ENCODE results near the gene RIMKLB.

RIMKLB gene

GRCh38 chr12:8697476-8698131 is at the start of gene RIMKLB:
Gene RIMKLB (plus strand): TSS chr12:8697991. CDS start chr12:8713867, 15,876 bp downstream.
- in situ Hi-C loops (cut with MboI; ENCODE audit: low sequenced_read_pairs) = loop anchor here (25.0 kb wide), 2 partner anchors 190 to 340 kb away; no protein-coding TSS in a partner anchor

GRCh38 chr12:8648576-8649205 is 49.1 kb upstream of the RIMKLB start:
- in situ Hi-C loops (cut with MboI; ENCODE audit: low sequenced_read_pairs) = no loop called here

- in situ Hi-C loops (cut with MboI; ENCODE audit: low sequenced_read_pairs) = no loop called here
Observed at GRCh38 chr12:8655421-8655820, 42.4 kb upstream of the RIMKLB start.

GRCh38 chr12:8658346-8658745 is 39.4 kb upstream of the RIMKLB start:
- in situ Hi-C loops (cut with MboI; ENCODE audit: low sequenced_read_pairs) = no loop called here

- in situ Hi-C loops (cut with MboI; ENCODE audit: low sequenced_read_pairs) = no loop called here
Observed at GRCh38 chr12:8661016-8661415, 36.8 kb upstream of the RIMKLB start.

- in situ Hi-C loops (cut with MboI; ENCODE audit: low sequenced_read_pairs) = no loop called here
Observed at GRCh38 chr12:8661751-8662150, 36.0 kb upstream of the RIMKLB start.

- in situ Hi-C loops (cut with MboI; ENCODE audit: low sequenced_read_pairs) = no loop called here
Observed at GRCh38 chr12:8662593-8662992, 35.2 kb upstream of the RIMKLB start, which contains the start of gene MFAP5. Gene MFAP5 (minus strand): TSS chr12:8662826. CDS start chr12:8662104, 722 bp downstream.

- in situ Hi-C loops (cut with MboI; ENCODE audit: low sequenced_read_pairs) = no loop called here
Observed at GRCh38 chr12:8664228-8664913, 33.4 kb upstream of the RIMKLB start.

- in situ Hi-C loops (cut with MboI; ENCODE audit: low sequenced_read_pairs) = no loop called here
Observed at GRCh38 chr12:8665759-8666158, 32.0 kb upstream of the RIMKLB start.

- in situ Hi-C loops (cut with MboI; ENCODE audit: low sequenced_read_pairs) = no loop called here
Observed at GRCh38 chr12:8667270-8667669, 30.5 kb upstream of the RIMKLB start.

GRCh38 chr12:8668441-8668840 is 29.4 kb upstream of the RIMKLB start:
- in situ Hi-C loops (cut with MboI; ENCODE audit: low sequenced_read_pairs) = no loop called here

- in situ Hi-C loops (cut with MboI; ENCODE audit: low sequenced_read_pairs) = no loop called here
Observed at GRCh38 chr12:8672381-8672780, 25.4 kb upstream of the RIMKLB start.

- in situ Hi-C loops (cut with MboI; ENCODE audit: low sequenced_read_pairs) = loop anchor here (25.0 kb wide), 2 partner anchors 212 to 362 kb away; no protein-coding TSS in a partner anchor
Observed at GRCh38 chr12:8675591-8676036, 22.2 kb upstream of the RIMKLB start.

GRCh38 chr12:8676651-8677050 is 21.1 kb upstream of the RIMKLB start:
- in situ Hi-C loops (cut with MboI; ENCODE audit: low sequenced_read_pairs) = loop anchor here (25.0 kb wide), 2 partner anchors 211 to 361 kb away; no protein-coding TSS in a partner anchor

GRCh38 chr12:8677362-8677761 is 20.4 kb upstream of the RIMKLB start:
- in situ Hi-C loops (cut with MboI; ENCODE audit: low sequenced_read_pairs) = loop anchor here (25.0 kb wide), 2 partner anchors 210 to 360 kb away; no protein-coding TSS in a partner anchor

- in situ Hi-C loops (cut with MboI; ENCODE audit: low sequenced_read_pairs) = loop anchor here (25.0 kb wide), 2 partner anchors 209 to 359 kb away; no protein-coding TSS in a partner anchor
Observed at GRCh38 chr12:8678661-8679111, 19.1 kb upstream of the RIMKLB start.

GRCh38 chr12:8680533-8680932 is 17.3 kb upstream of the RIMKLB start:
- in situ Hi-C loops (cut with MboI; ENCODE audit: low sequenced_read_pairs) = loop anchor here (25.0 kb wide), 2 partner anchors 207 to 357 kb away; no protein-coding TSS in a partner anchor

- in situ Hi-C loops (cut with MboI; ENCODE audit: low sequenced_read_pairs) = loop anchor here (25.0 kb wide), 2 partner anchors 206 to 356 kb away; no protein-coding TSS in a partner anchor
Observed at GRCh38 chr12:8681129-8681884, 16.5 kb upstream of the RIMKLB start.

- in situ Hi-C loops (cut with MboI; ENCODE audit: low sequenced_read_pairs) = loop anchor here (25.0 kb wide), 2 partner anchors 202 to 352 kb away; no protein-coding TSS in a partner anchor
Observed at GRCh38 chr12:8685051-8685450, 12.7 kb upstream of the RIMKLB start.
